EL (cell line): ENCODE measurements around the gene PRAMEF11.
"Not testable (repeated sequence)": the region's sequence is repeated elsewhere in the genome, so short reads cannot be mapped to it uniquely, and the experiment has no call there.

Experiments
- DNase-seq: peaks from one replicate; pipeline ENCODE4 v3.0.0-alpha.2; 2016

The PRAMEF11 gene

GRCh38 chr1:12831310-12831709 is at the start of gene PRAMEF11:
Gene PRAMEF11, minus strand, starts transcription at chr1:12831410. Its CDS starts 2,621 bp downstream, at chr1:12828789.
- DNase-seq, result not testable (repeated sequence)

- DNase-seq, result not testable (repeated sequence)
These were observed 47.2 kb upstream of the PRAMEF11 start for GRCh38 chr1:12878453-12878852.

- not testable (repeated sequence) for DNase-seq
These were observed 32.1 kb upstream of the PRAMEF11 start for GRCh38 chr1:12863131-12863880.

GRCh38 chr1:12856786-12857185 is 25.6 kb upstream of the PRAMEF11 start, which contains the start of gene PRAMEF2:
Gene PRAMEF2, plus strand, starts transcription at chr1:12857086. Its CDS starts 1,924 bp downstream, at chr1:12859010.
- DNase-seq, result not testable (repeated sequence)

GRCh38 chr1:12851779-12852178 is 20.6 kb upstream of the PRAMEF11 start:
- DNase-seq, result peak; percentile 3

- not testable (repeated sequence) for DNase-seq
These were observed 17.4 kb upstream of the PRAMEF11 start, which contains the start of gene HNRNPCL1 for GRCh38 chr1:12848620-12849019. Gene HNRNPCL1, minus strand, starts transcription at chr1:12848720. Its CDS starts 431 bp downstream, at chr1:12848289.

- not testable (repeated sequence) for DNase-seq
These were observed 2.0 kb upstream of the PRAMEF11 start for GRCh38 chr1:12833251-12833650.

GRCh38 chr1:12819061-12819460 is 12.1 kb downstream of the PRAMEF11 start:
- not testable (repeated sequence) for DNase-seq

GRCh38 chr1:12811409-12811784 is 19.8 kb downstream of the PRAMEF11 start:
- DNase-seq, result no peak

GRCh38 chr1:12810691-12811408 is 20.4 kb downstream of the PRAMEF11 start:
- peak; percentile 15 for DNase-seq

- no peak for DNase-seq
These were observed 21.3 kb downstream of the PRAMEF11 start for GRCh38 chr1:12809933-12810332.

- no peak for DNase-seq
These were observed 31.5 kb downstream of the PRAMEF11 start for GRCh38 chr1:12799730-12800129.

- DNase-seq, result no peak
These were observed 32.3 kb downstream of the PRAMEF11 start for GRCh38 chr1:12798911-12799310.

- DNase-seq, result not testable (repeated sequence)
These were observed 40.1 kb downstream of the PRAMEF11 start, which contains the start of gene PRAMEF1 for GRCh38 chr1:12791097-12791496. Gene PRAMEF1, plus strand, starts transcription at chr1:12791397. Its CDS starts 1,831 bp downstream, at chr1:12793228.

GRCh38 chr1:12784729-12785128 is 46.5 kb downstream of the PRAMEF11 start:
- not testable (repeated sequence) for DNase-seq

- not testable (repeated sequence) for DNase-seq
These were observed 47.4 kb downstream of the PRAMEF11 start for GRCh38 chr1:12783783-12784182.

GRCh38 chr1:12781488-12781887 is 49.7 kb downstream of the PRAMEF11 start:
- not testable (repeated sequence) for DNase-seq

- no peak for DNase-seq
These were observed 52.3 kb downstream of the PRAMEF11 start for GRCh38 chr1:12778907-12779306.

GRCh38 chr1:12778061-12778460 is 53.1 kb downstream of the PRAMEF11 start:
- no peak for DNase-seq

GRCh38 chr1:12776801-12777557 is 54.2 kb downstream of the PRAMEF11 start:
- DNase-seq, result no peak

GRCh38 chr1:12775443-12775842 is 55.8 kb downstream of the PRAMEF11 start:
- DNase-seq, result no peak

- no peak for DNase-seq
These were observed 56.3 kb downstream of the PRAMEF11 start for GRCh38 chr1:12774801-12775345.
